Measurements from ENCODE around the gene HDAC7.

Gene HDAC7

DNA sequence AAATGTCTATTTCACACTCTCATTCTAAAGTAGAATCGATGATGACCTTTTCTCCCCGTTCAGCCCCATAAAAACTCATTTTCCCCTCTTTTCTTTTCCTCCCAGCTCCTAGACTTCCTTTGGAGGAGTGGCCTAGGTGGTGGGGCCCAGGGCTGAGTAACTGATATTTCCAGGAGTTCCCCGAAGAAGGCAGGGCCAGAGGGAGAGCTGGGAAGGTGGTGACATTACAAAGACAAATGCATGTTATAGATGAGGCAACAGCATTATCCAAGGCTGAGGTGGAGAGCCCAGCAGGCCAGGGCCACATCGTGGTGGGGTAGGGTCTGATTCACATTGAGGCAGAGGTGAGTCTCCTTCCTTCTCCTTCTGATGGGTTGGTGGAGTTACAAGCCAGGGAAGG is 22.2 kb upstream of the HDAC7 start:
- H3K4me3 ChIP-seq (ENCODE audit: low read length): no peak overlapping the region
- TF ChIP-seq ZNF274 (IDR thresholded peaks at IDR 0.05; ENCODE audit: low read depth, low read length): no peak

DNA sequence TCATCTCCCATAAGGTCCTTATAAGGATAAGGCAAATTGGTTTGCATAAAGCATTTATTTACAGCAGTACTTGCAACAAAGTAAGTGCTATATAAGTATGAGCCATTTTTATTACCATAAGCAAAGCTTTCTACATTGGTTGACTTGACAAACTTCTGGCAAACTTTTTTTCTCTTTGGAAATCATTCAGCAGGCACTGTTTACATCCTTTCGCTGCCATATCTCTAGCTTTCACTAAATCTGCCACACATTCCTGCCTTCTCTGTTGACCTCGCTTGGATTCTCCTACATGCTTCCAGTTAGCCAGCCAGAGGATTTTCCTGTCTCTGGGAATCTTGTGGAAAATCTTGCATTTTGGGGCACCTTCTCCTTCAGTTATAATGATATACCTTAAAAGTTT is 21.8 kb upstream of the HDAC7 start:
- H3K4me3 ChIP-seq (ENCODE audit: low read length): no peak overlapping the region
- TF ChIP-seq ZNF274 (IDR thresholded peaks at IDR 0.05; ENCODE audit: low read depth, low read length): no peak

DNA sequence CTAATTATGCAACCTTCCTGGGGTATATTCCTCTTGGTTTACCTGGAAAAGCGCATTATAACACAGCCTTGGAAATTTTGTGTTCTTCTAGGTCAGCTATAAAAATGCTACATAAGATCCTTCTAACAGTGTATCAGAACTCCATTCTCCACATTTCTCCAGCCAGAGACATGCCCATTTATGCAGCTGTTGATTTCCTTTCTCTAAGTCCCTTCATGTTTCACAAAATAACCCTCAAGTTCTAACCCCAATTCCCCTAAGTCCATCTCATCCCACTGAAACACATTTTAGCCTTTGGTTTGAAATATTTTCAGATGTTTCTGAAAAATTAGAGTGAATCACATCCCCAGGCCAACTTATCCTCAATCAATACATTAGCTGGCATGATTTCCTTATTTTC is 20.9 kb upstream of the HDAC7 start:
- no peak for TF ChIP-seq ZNF274 (IDR thresholded peaks at IDR 0.05; ENCODE audit: low read depth, low read length)
- H3K4me3 ChIP-seq (ENCODE audit: low read length): no peak overlapping the region

DNA sequence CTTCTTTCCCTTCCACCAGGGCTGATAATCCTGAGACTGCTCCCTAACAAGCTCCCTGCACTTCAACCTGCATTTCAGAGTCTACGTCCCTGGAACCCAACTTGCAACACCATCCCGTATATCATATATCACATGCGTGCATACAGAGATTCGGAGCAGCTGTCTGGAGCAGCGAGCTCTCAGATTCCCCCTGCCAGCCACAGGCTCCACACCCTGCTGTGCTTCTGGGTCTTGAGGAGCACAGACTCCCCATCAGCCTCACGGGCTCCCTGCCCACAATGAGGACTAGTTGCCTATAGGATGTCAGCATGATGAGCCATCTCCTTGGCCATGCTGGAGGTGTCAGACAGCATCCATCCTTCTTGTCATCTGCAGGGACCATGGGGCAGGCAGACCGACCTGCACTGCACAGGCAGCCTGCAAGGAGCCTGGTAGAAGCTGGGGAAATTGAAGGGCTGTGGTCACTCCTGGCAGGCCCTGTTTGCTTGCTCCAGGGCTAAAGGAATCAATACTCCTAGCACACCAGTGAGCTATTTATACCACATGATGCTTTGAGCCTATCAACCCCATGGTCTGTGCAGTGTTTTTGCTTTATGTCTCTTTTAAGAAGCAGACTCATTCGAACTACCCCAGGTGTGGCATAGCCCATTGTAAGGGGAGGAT is 19.6 kb upstream of the HDAC7 start:
- no peak for TF ChIP-seq ZNF274 (IDR thresholded peaks at IDR 0.05; ENCODE audit: low read depth, low read length)
- H3K4me3 ChIP-seq (ENCODE audit: low read length): no peak overlapping the region

DNA sequence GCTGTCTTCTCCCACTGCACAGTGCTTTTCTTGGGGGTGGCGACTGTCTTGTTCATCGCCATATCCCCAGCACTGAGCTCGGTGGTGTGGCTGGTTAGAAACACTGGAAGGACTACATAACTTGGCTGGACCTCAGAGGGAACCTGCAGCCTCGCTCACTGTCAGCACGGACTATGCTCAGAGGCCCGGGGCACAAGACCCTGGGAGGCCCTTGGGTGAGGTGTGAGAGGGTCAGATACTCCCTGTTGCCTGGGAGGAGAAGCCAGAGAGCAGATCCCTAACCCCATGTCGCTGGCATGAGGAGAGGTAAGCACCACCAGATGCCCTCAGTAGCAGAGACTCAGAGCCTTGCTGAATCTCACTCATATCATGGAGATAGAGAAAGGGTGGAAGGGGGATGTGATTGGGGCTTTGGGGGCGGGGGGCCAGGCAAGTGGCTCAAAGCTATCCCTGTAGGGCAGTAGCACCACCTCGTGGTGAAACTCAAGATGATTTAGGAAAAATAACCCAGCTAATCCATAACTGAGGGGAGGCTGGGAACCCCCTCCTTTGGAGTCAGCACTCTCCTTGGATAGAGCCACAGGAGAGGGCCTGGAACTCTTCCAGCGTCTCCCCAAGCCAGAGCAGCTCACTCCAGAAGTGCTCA is 18.7 kb upstream of the HDAC7 start:
- no peak overlapping the region for H3K4me3 ChIP-seq (ENCODE audit: low read length)
- TF ChIP-seq ZNF274 (IDR thresholded peaks at IDR 0.05; ENCODE audit: low read depth, low read length): no peak

DNA sequence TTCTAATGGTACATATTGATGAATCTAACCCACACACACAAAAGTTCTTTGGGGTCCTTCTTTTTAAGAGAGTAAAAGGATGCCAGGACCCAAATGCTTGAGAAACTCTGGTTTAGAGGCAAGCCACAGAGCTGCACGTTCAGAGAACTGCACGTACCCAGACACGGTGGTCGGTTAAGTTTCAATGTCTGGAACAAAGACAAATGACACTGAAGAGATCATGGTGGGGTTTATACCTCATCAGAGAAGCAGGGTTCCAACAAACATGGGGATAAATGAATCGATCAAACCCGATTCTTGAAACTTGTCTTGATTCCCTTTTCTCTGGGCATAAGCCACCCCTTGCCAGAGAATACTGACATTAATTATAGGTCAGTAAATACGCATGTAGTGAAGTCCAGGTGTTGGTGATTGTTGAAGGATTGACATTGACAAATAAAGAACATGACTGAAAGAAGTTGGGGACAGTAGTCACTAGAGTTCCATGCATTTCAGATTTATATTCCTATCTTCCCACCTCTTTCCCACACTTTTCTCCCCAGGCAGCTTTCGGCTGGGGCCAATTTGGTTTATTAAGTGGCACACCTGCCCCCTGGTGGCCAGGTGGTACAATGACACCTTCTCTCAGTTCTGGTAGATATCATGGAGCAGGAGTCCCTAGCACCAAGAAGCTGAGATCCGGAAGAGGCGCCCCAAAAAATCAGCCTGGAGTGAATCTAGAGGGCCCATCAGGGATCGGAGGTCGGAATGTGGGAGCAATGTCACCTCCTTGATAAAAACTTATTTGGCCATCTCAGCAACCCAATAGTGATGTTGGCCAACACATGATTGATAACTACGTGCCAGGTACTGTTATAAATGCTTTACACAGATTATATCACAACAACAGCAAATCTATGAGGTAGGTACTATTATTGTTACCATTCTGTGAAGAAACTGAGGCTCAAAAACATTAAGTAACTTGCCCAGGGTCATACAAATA is 17.8 kb upstream of the HDAC7 start:
- no peak overlapping the region for H3K4me3 ChIP-seq (ENCODE audit: low read length)
- TF ChIP-seq ZNF274 (IDR thresholded peaks at IDR 0.05; ENCODE audit: low read depth, low read length): no peak

DNA sequence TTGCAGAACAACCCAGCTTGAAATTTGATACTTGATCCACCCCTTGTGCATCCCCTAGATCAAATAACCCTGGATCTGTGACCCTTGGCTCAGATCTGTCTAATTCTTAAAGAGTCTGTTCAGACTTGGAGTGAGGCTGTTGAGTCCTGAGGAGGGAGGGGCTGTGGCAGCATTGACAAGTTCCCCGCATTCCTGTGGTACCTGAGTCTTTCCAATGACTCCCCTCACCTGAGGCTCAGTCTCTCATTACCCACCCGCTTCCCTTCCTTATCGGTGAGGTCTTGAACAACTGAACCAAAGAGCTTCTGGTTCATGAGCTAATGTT is 16.1 kb upstream of the HDAC7 start:
- TF ChIP-seq ZNF274 (IDR thresholded peaks at IDR 0.05; ENCODE audit: low read depth, low read length): no peak
- H3K4me3 ChIP-seq (ENCODE audit: low read length): no peak overlapping the region

DNA sequence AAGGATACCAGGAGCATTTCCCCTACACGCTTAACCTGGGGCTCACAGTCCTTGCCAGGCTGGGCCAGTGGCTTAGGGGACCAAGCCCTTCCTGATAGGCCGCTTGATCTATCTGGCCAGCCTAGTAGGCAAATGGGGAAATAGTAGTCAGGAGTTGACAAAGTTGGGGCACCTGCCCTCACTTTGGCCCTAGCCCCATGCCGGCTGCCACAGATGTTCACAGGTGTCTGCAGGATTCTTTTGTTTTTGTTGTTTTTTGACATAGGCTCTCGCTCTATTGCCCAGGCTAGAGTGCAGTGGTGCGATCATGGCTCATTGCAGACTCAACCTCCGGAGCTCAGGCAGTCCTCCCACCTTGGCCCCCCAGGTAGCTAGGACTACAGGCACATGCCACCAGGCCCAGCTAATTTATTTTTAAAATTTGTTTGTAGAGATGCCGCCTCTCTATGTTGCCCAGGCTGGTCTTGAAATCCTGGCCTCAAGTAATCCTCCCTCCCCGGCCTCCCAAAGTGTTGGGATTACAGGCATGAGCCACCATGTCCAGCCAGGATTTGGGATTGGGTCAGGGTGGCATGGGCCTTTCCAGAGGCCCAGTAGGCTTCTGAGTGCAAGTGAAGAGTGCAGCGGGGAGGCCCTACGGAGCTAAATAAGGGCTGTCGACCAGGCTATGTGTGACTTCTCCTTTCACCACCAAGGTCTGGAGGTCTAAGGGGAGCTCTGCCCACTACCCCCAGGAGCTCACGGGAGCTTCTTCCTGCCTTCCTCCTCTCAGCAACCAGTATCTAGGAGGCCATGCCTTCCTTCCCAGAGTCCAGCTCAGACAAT is 15.5 kb upstream of the HDAC7 start:
- H3K4me3 ChIP-seq (ENCODE audit: low read length): no peak overlapping the region
- no peak for TF ChIP-seq ZNF274 (IDR thresholded peaks at IDR 0.05; ENCODE audit: low read depth, low read length)

DNA sequence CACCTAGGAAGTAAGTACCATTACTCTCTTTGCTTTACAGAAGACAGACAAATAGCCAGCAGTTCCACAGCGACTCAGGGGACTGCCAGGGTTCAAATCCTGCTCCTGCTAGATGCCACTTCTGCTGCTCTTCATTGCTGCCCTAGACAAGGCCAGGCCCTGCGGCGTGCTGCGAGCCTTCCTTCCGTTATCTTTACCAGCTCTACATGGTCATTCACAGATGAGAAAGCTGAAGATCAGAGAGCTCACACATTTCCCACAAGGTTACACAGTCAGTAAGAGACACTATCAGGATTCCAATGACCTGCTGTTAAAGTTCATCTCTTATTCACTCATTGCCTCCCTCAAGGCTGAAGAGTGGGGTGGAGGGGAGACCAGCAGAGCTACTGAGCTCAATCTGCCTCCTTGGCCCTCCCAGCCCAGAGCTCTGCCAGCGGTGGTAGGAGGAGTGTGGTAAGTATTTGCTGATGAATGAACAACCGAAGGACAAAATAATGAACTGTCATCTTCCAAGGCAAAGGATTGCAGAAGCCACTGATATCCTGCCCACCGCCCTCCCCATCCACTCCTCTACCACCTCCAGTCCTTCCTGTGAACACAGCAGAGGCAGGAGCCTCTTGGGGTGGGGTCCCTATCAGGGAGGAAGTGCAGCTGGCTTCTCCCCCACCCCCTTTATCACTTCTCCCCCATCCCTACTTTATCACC is 14.6 kb upstream of the HDAC7 start:
- no peak for TF ChIP-seq ZNF274 (IDR thresholded peaks at IDR 0.05; ENCODE audit: low read depth, low read length)
- H3K4me3 ChIP-seq (ENCODE audit: low read length): no peak overlapping the region

DNA sequence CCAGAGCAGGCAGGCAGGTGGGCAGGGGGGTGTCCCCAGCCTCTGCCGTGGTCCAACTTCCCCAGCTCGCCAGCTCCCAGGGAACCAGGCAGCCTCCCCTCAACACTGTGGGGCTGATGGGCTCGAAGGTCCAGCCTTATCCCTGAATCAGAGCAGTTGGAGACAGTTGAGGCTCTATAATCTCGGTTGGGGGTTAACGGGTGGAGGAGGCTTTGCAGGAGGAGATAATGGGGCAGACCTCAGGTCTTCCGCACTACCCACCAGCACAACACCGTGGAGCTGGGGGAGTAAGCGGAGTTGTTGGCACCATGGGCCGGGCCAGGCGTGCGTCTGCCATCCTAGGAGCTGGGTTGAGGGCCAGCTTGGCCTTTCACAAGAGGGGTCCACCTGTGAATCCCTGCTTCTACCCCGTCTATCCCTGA is 13.9 kb upstream of the HDAC7 start:
- no peak for TF ChIP-seq ZNF274 (IDR thresholded peaks at IDR 0.05; ENCODE audit: low read depth, low read length)
- H3K4me3 ChIP-seq (ENCODE audit: low read length): no peak overlapping the region

DNA sequence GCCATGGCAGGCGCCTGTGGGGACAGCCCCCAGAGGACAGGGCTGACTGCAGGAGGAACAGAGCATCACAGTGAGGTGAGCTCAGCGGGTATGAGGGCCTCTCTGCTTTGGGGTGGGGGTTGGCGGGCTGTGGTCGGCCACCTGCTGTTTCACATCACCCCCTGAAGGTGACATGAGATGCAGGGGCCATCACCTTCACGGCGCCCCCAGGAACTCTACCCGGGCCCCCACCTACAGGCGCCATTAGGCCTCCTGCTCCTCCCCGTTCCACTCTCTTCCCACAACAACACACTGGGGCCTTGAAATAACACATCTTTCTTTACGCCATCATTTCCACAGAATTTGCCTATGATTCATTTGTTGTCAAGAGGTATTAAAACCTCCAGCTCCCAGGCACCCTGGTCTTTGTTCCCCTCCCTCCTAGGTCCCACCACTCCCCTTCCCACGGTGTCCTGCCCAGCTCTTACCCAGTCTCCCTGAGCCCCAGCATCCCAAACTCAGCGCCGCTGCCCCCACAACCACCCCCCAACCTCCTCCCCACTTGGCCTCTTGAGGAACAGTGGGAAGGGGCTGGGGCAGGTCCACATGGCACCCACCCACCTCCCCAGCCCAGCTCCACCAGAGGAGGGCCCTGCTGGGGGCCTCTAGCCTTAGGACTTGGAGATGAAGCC is 12.7 kb upstream of the HDAC7 start:
- no peak for TF ChIP-seq ZNF274 (IDR thresholded peaks at IDR 0.05; ENCODE audit: low read depth, low read length)
- H3K4me3 ChIP-seq (ENCODE audit: low read length): no peak overlapping the region

DNA sequence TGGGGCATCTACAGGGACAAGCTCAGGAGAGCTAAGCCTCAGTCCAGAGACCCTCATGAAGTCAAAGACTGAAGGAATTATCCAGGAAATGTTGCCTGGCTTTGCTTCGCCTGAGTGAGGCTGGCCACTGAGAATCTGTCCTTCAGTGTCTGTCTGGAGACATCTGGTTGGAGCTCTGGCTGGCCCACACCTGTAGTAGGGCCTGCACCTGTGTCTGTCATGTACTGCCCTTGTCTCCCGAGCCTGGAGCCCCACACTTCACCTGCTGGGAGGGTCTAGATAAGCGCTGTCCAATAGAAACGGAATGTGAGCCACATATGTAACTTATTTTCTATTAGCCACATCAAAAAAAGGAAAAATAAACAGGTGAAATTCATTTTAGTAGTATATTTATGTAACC is 9.9 kb upstream of the HDAC7 start:
- H3K4me3 ChIP-seq (ENCODE audit: low read length): no peak overlapping the region
- no peak for TF ChIP-seq ZNF274 (IDR thresholded peaks at IDR 0.05; ENCODE audit: low read depth, low read length)

DNA sequence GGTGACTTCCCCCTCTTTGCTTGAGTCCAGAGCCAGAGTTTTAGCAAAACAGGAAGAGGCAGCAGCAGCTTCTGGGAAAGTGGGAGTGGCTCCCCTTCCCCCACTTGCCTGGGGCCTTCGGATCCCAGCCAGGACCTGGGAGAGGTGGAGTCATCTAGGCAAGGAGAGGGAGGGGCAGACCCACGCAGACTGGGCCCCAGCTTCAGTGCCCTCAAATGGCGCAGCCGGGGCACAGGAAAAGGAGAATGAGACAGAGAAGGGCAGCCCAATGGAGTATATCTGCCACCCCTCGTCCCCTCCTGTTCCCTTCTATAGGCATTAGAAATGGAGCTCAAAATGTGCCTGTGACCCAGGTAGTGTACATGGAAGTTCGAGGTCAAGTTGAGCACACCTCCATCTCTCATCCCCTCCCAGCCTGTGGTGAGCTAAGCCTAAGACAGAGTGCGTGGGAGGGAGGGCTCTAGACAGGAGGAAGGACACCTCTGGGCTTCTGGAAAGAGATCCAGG is 9.3 kb upstream of the HDAC7 start:
- TF ChIP-seq ZNF274 (IDR thresholded peaks at IDR 0.05; ENCODE audit: low read depth, low read length): no peak
- no peak overlapping the region for H3K4me3 ChIP-seq (ENCODE audit: low read length)

All from GM08714 (cell line).